GM23338 (cell line): ENCODE results near the gene ATXN2.

Experiments
- CREB1 ChIP-seq: fragments of 250-450 bp; sonication (Bioruptor Pico); IDR thresholded peaks from 2 replicates; pipeline ENCODE4 v1.5.0; 2020; ENCODE audit warnings: low read depth, mild to moderate bottlenecking, moderate library complexity
- CTCF ChIP-seq, 2 experiments: fragments of 200-600 bp in 1 of 2; sonication (generic) in 1 of 2; conservative IDR thresholded peaks; 2 replicates each; pipeline versions ENCODE4 v1.5.1 to v1.6.1; 2016 to 2017; ENCODE audit warnings: antibody characterized with exemption in 2 of 2, low read depth in 2 of 2, mild to moderate bottlenecking in 2 of 2, moderate library complexity in 1 of 2
- EZH2phosphoT487 ChIP-seq: fragments of 200-600 bp; sonication (generic); IDR thresholded peaks from one replicate; pipeline ENCODE4 v1.8.1; 2018; ENCODE audit warnings: antibody characterized with exemption; ENCODE audit not compliant: unreplicated experiment
- JUNB ChIP-seq: IDR thresholded peaks from one replicate; pipeline ENCODE4 v1.6.1; 2016; ENCODE audit warnings: antibody characterized with exemption; ENCODE audit not compliant: unreplicated experiment
- POLR2AphosphoS5 ChIP-seq: IDR thresholded peaks from 2 replicates; pipeline ENCODE4 v1.6.1; 2016; ENCODE audit warnings: antibody characterized with exemption, low read depth

- TF ChIP-seq CTCF (conservative IDR thresholded peaks at IDR 0.05; ENCODE audit: low read depth in 2 of 2) = no peak
- TF ChIP-seq JUNB = no peak
- no peak for TF ChIP-seq POLR2AphosphoS5
- no peak for TF ChIP-seq EZH2phosphoT487
- TF ChIP-seq CREB1 (CRISPR knock-in tag) = no peak
Measured at GRCh38 chr12:111635524-111635923, 36.4 kb upstream of the ATXN2 start.
